ENCODE results near the gene MEX3C. TPM values are rescaled to one million over a fixed set of nuclear protein-coding genes. Genes with fewer than 3 reads are reported as not detected.

Gene MEX3C
- total RNA-seq, 1 experiment from 2014 or later, result 45.0 TPM

DNA sequence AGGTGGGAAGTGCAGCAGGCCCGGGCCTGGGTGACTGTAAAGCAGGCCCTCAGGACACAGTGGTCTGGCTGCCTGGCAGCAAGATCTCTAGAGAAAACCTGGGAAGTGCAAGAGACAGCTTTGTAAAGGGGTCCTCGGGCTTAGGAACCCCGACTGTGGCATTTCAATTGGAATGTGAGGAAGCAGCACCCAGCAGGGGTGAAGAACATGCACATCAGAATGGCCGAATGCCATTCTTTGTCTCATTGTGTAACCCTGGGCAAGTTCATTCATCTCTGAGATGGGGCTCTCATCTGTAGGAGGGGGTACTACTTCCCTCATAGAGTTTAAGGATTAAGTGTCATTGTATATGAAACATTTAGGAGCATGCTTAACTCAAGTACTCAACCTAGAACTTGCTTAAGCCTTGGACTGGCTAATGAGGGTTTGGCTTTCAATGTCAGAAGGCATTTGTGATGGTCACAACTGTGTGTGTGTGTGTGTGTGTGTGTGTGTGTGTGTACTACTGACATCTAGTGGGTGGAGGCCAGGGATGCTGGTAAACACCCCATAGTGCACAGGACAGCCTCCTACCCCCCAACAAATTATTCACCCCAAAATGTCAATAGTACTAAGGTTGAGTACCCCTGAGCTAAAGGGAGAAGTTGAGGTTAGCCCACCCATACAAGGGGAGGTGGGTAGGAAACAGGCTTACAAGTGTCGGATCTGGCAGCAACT is 29.3 kb downstream of the MEX3C start:
- no peak overlapping the region for H3K27ac ChIP-seq (ENCODE audit: low read depth, low read length)
- H4K20me1 ChIP-seq (ENCODE audit: insufficient read depth), result no peaks in the 10 kb centered on the region
- RAD21 ChIA-PET (ENCODE audit: low non-redundant PET in 1 of 2, low total read pairs in 2 of 2, uncharacterized antibody in 2 of 2, unreplicated experiment in 2 of 2), result no interaction called here
- H3K4me3 ChIP-seq (replicated peaks in 1 of 2; ENCODE audit: low read depth in 1 of 2, low read length in 2 of 2), result no peak overlapping the region
- POLR2A ChIA-PET, result no interaction called here
- intact Hi-C loops (cut with micrococcal nuclease), result no loop called here
- ATAC-seq, result peak; percentile 72
- no peaks in the 10 kb centered on the region for H3K36me3 ChIP-seq (ENCODE audit: control insufficient read depth in 1 of 2, insufficient read depth in 2 of 2, low read length in 2 of 2)
- no TSS peak for BruUV-seq (replicated peaks)
- DNase-seq (ENCODE audit: low read depth, low spot score), result no peak
- H2AFZ ChIP-seq (ENCODE audit: low read depth, low read length, poor library complexity, severe bottlenecking), result no peak overlapping the region
- no peak overlapping the region for H3K4me2 ChIP-seq (ENCODE audit: low read length)
- H3K27me3 ChIP-seq (ENCODE audit: insufficient read depth, low read length), result no peaks in the 10 kb centered on the region
- no peaks in the 10 kb centered on the region for H3K79me2 ChIP-seq (ENCODE audit: insufficient read depth, low read length)
- H3K9me2 ChIP-seq (ENCODE audit: insufficient read depth), result no peaks in the 10 kb centered on the region
- no peak overlapping the region for H3K9ac ChIP-seq (ENCODE audit: low read length)
- CTCF ChIA-PET, result no interaction called here
- no peaks in the 10 kb centered on the region for H3K9me3 ChIP-seq (ENCODE audit: control insufficient read depth in 1 of 2, insufficient read depth in 1 of 2, low read depth in 1 of 2, low read length in 2 of 2)
- H3K4me1 ChIP-seq (ENCODE audit: control insufficient read depth in 1 of 2, insufficient read depth in 2 of 2, low read length in 2 of 2), result no peaks in the 10 kb centered on the region
- TF ChIP-seq, protein P1, sequence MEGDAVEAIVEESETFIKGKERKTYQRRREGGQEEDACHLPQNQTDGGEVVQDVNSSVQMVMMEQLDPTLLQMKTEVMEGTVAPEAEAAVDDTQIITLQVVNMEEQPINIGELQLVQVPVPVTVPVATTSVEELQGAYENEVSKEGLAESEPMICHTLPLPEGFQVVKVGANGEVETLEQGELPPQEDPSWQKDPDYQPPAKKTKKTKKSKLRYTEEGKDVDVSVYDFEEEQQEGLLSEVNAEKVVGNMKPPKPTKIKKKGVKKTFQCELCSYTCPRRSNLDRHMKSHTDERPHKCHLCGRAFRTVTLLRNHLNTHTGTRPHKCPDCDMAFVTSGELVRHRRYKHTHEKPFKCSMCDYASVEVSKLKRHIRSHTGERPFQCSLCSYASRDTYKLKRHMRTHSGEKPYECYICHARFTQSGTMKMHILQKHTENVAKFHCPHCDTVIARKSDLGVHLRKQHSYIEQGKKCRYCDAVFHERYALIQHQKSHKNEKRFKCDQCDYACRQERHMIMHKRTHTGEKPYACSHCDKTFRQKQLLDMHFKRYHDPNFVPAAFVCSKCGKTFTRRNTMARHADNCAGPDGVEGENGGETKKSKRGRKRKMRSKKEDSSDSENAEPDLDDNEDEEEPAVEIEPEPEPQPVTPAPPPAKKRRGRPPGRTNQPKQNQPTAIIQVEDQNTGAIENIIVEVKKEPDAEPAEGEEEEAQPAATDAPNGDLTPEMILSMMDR (IDR thresholded peaks at IDR 0.05 in 2 of 3, conservative IDR thresholded peaks at IDR 0.05 in 1 of 3; ENCODE audit: borderline replicate concordance in 1 of 3, insufficient read depth in 1 of 3, low read depth in 2 of 3, low read length in 2 of 3), result peak in 2 of 3 experiments; percentile 21 to 34; a peak in 4 of 6 replicates
- no peak for TF ChIP-seq POLR2AphosphoS5 (IDR thresholded peaks at IDR 0.05; ENCODE audit: low read depth, low read length)

DNA sequence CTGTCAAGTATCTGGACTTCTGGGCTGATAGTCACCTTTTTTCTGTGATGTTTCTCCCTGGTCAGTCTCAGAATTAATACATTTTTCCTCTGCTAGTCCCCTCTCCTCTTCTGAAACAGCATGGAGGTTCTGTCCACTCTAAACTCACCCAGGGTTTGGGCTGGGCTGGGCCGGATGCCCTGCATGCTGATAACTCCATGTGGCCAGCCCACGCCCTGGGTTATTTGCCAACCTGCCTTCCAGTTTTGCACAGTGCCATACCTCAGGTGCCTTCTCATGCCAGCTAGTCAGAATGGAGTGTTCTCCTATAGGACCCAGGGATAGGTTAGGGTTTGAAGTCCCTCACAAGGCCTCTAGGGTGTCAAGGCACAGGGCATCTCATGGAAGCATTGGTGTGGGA is 32.2 kb downstream of the MEX3C start:
- no peaks in the 10 kb centered on the region for H3K9me2 ChIP-seq (ENCODE audit: insufficient read depth)
- ATAC-seq, result peak; percentile 25; the same call in 1 of the 2 replicates
- no peak overlapping the region for H3K9ac ChIP-seq (ENCODE audit: low read length)
- no peaks in the 10 kb centered on the region for H3K4me1 ChIP-seq (ENCODE audit: control insufficient read depth in 1 of 2, insufficient read depth in 2 of 2, low read length in 2 of 2)
- H3K36me3 ChIP-seq (ENCODE audit: control insufficient read depth in 1 of 2, insufficient read depth in 2 of 2, low read length in 2 of 2), result no peaks in the 10 kb centered on the region
- no peak overlapping the region for H3K4me2 ChIP-seq (ENCODE audit: low read length)
- no peaks in the 10 kb centered on the region for H3K9me3 ChIP-seq (ENCODE audit: control insufficient read depth in 1 of 2, insufficient read depth in 1 of 2, low read depth in 1 of 2, low read length in 2 of 2)
- ChIA-PET RAD21 (ENCODE audit: low non-redundant PET in 1 of 2, low total read pairs in 2 of 2, uncharacterized antibody in 2 of 2, unreplicated experiment in 2 of 2) (no interaction called here), CTCF (no interaction called here), POLR2A (no interaction called here)
- H3K27me3 ChIP-seq (ENCODE audit: insufficient read depth, low read length), result no peaks in the 10 kb centered on the region
- H3K27ac ChIP-seq (ENCODE audit: low read depth, low read length), result no peak overlapping the region
- intact Hi-C loops (cut with micrococcal nuclease), result no loop called here
- no peaks in the 10 kb centered on the region for H3K79me2 ChIP-seq (ENCODE audit: insufficient read depth, low read length)
- no peak overlapping the region for H3K4me3 ChIP-seq (replicated peaks in 1 of 2; ENCODE audit: low read depth in 1 of 2, low read length in 2 of 2)
- no TSS peak for BruUV-seq (replicated peaks)
- DNase-seq (ENCODE audit: low read depth, low spot score), result no peak
- no peaks in the 10 kb centered on the region for H4K20me1 ChIP-seq (ENCODE audit: insufficient read depth)
- no peak overlapping the region for H2AFZ ChIP-seq (ENCODE audit: low read depth, low read length, poor library complexity, severe bottlenecking)
- TF ChIP-seq, protein P2, sequence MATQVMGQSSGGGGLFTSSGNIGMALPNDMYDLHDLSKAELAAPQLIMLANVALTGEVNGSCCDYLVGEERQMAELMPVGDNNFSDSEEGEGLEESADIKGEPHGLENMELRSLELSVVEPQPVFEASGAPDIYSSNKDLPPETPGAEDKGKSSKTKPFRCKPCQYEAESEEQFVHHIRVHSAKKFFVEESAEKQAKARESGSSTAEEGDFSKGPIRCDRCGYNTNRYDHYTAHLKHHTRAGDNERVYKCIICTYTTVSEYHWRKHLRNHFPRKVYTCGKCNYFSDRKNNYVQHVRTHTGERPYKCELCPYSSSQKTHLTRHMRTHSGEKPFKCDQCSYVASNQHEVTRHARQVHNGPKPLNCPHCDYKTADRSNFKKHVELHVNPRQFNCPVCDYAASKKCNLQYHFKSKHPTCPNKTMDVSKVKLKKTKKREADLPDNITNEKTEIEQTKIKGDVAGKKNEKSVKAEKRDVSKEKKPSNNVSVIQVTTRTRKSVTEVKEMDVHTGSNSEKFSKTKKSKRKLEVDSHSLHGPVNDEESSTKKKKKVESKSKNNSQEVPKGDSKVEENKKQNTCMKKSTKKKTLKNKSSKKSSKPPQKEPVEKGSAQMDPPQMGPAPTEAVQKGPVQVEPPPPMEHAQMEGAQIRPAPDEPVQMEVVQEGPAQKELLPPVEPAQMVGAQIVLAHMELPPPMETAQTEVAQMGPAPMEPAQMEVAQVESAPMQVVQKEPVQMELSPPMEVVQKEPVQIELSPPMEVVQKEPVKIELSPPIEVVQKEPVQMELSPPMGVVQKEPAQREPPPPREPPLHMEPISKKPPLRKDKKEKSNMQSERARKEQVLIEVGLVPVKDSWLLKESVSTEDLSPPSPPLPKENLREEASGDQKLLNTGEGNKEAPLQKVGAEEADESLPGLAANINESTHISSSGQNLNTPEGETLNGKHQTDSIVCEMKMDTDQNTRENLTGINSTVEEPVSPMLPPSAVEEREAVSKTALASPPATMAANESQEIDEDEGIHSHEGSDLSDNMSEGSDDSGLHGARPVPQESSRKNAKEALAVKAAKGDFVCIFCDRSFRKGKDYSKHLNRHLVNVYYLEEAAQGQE (IDR thresholded peaks at IDR 0.05; ENCODE audit: low read depth), result no peak
- TF ChIP-seq, protein P1 (IDR thresholded peaks at IDR 0.05 in 2 of 3, conservative IDR thresholded peaks at IDR 0.05 in 1 of 3; ENCODE audit: borderline replicate concordance in 1 of 3, insufficient read depth in 1 of 3, low read depth in 2 of 3, low read length in 2 of 3), result no peak
- TF ChIP-seq ZFX (IDR thresholded peaks at IDR 0.05), result no peak
- no peak for TF ChIP-seq SRF (IDR thresholded peaks at IDR 0.05; ENCODE audit: low read depth)
- no peak for TF ChIP-seq JUND (IDR thresholded peaks at IDR 0.05)
- no peak for TF ChIP-seq SP1 (IDR thresholded peaks at IDR 0.05; ENCODE audit: low read depth)
- no peak for TF ChIP-seq FOSL1 (IDR thresholded peaks at IDR 0.05; ENCODE audit: low read depth)
- no peak for TF ChIP-seq RAD21 (IDR thresholded peaks at IDR 0.05; ENCODE audit: low read depth)
- TF ChIP-seq EZH2phosphoT487 (IDR thresholded peaks at IDR 0.05; ENCODE audit: borderline replicate concordance), result no peak
